Peyer's patch (tissue), 4 donors: ENCODE data around the gene BICRA.

ENCODE experiments used
- CTCF ChIP-seq, 6 experiments: fragments of 450-650 bp in 4 of 6; fragments of 200-600 bp in 2 of 6; sonication (generic) in 1 of 6; IDR thresholded peaks; one replicate each; pipeline ENCODE4 v1.5.1; 2017 to 2019; ENCODE audit warnings: antibody characterized with exemption in 6 of 6, mild to moderate bottlenecking in 3 of 6, moderate library complexity in 1 of 6
- POLR2A ChIP-seq, 2 donors: fragments of 450-650 bp; IDR thresholded peaks; one replicate each; pipeline ENCODE4 v1.5.1; 2017; ENCODE audit warnings: antibody characterized with exemption in 2 of 2, mild to moderate bottlenecking in 2 of 2, moderate library complexity in 2 of 2

- TF ChIP-seq CTCF (IDR thresholded peaks at IDR 0.05) (no peak), POLR2A (IDR thresholded peaks at IDR 0.05) (no peak)
Observed at GRCh38 chr19:47693489-47693888, 84.6 kb downstream of the BICRA start.
